ENCODE data around the gene RNF207.
A peak's percentile ranks its signal among the peaks of the same experiment; 100 is the strongest.

Gene RNF207

DNA sequence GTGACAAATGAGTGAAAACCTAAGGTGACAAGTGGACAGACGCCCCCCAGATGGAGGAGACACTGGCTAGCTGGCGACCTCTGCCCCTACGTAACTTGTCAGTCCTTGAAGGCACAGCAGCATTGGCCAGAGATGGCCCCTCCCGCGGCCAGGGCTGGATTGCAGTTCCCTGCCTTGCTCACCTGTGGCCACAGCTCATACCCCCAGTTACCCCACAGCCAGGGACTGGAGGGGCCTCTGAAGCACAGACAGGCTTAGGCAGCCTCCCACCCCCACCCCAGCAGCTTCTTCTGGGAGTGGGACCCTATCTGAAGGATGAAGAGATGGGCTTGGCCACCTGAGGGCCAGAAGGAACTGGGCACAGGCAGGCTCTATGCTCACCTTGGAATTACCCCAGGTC, 41.7 kb downstream of the RNF207 start:
- TF ChIP-seq NFIC (IDR thresholded peaks at IDR 0.05) (no peak), CEBPB (IDR thresholded peaks at IDR 0.05) (no peak)

GRCh38 chr1:6248161-6248776, 42.4 kb downstream of the RNF207 start:
- TF ChIP-seq EP300 (IDR thresholded peaks at IDR 0.05; ENCODE audit: borderline replicate concordance): no peak

GRCh38 chr1:6248932-6249738, 43.2 kb downstream of the RNF207 start:
- TF ChIP-seq USF1 (IDR thresholded peaks at IDR 0.05) (no peak), EGR1 (IDR thresholded peaks at IDR 0.05) (peak; percentile 53; the same call in 1 of the 2 replicates), YY1 (IDR thresholded peaks at IDR 0.05; ENCODE audit: low read depth) (no peak), EP300 (IDR thresholded peaks at IDR 0.05; ENCODE audit: borderline replicate concordance) (no peak), ZBTB7A (IDR thresholded peaks at IDR 0.05; ENCODE audit: low read depth) (peak; percentile 43; the same call in 1 of the 2 replicates), NFIC (IDR thresholded peaks at IDR 0.05) (peak; percentile 38; the same call in 1 of the 2 replicates)
- TF ChIP-seq, protein P1, sequence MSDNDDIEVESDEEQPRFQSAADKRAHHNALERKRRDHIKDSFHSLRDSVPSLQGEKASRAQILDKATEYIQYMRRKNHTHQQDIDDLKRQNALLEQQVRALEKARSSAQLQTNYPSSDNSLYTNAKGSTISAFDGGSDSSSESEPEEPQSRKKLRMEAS (IDR thresholded peaks at IDR 0.05): no peak
- TF ChIP-seq, protein P2, sequence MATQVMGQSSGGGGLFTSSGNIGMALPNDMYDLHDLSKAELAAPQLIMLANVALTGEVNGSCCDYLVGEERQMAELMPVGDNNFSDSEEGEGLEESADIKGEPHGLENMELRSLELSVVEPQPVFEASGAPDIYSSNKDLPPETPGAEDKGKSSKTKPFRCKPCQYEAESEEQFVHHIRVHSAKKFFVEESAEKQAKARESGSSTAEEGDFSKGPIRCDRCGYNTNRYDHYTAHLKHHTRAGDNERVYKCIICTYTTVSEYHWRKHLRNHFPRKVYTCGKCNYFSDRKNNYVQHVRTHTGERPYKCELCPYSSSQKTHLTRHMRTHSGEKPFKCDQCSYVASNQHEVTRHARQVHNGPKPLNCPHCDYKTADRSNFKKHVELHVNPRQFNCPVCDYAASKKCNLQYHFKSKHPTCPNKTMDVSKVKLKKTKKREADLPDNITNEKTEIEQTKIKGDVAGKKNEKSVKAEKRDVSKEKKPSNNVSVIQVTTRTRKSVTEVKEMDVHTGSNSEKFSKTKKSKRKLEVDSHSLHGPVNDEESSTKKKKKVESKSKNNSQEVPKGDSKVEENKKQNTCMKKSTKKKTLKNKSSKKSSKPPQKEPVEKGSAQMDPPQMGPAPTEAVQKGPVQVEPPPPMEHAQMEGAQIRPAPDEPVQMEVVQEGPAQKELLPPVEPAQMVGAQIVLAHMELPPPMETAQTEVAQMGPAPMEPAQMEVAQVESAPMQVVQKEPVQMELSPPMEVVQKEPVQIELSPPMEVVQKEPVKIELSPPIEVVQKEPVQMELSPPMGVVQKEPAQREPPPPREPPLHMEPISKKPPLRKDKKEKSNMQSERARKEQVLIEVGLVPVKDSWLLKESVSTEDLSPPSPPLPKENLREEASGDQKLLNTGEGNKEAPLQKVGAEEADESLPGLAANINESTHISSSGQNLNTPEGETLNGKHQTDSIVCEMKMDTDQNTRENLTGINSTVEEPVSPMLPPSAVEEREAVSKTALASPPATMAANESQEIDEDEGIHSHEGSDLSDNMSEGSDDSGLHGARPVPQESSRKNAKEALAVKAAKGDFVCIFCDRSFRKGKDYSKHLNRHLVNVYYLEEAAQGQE (IDR thresholded peaks at IDR 0.05; ENCODE audit: low read depth): no peak

DNA sequence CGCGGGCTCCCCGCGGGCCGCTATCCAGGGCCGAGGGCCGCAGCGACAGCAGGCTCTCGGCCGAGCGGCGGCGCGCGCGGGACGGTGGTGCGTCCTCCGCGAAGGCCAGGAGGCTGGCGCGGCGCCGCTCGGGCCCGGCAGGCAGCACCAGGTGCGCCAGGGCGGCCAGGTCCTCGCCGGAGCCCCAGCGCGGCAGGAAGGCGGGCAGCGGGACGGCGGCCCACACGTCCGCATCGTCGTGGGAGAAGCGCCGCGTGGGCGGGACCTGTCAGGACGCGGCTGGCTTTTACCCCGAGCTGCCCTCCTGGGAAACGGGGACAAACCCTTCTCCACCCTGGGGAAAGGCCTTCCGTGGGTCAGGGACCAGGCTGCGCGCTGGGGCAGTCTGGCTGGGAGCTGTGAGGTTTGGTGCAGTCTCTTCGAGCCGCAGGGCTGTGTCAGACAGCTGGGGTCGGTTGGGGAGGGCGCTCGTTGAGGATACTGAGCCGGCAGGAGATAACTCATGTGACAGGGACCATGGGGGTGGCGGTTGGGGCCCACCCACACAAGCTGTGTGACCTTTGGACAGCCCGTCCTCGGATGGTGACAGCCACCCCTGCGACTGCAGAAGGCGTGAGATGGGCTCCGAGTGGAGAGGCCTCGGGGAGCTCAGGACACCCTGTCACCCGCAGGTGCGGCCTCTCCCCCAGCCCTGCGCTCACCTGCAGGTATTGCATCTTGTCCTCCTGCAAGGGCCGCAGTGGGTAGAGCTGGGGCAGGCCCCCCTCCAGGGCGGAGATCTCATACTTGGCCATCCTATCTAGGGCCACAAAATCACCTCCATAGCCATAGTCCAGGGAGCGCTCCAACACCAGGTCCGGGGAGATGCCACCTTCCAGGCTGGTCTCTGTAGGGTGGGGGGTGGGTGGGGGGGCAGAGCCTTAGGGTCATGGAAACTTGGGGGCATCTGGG, 44.1 kb downstream of the RNF207 start:
- TF ChIP-seq NFIC (IDR thresholded peaks at IDR 0.05) (no peak), EGR1 (IDR thresholded peaks at IDR 0.05) (peak; percentile 34; the same call in 1 of the 2 replicates)
- TF ChIP-seq, protein P1 (IDR thresholded peaks at IDR 0.05): peak; percentile 28; the same call in 1 of the 2 replicates

DNA sequence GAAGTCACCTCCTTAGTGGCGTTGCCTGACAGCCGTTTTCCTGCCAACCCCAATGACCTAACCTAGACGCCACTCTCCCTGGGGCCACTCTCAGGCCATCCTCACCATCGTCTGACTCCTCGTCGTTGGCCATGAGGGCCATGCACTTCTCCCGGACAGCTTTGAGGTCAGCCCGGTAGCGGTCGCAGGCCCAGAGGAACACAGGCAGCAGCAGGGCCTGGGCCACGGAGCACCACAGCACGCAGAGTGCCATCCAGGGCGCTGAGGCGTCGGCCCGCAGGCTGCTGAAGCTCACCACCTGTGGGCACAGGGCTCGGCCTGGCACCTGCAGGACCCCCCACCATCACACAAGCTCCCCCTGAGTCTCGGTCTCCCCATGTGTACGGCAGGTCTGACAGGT, 45.3 kb downstream of the RNF207 start:
- TF ChIP-seq EGR1 (IDR thresholded peaks at IDR 0.05) (no peak), TAF1 (IDR thresholded peaks at IDR 0.05; ENCODE audit: low read depth) (no peak), NFIC (IDR thresholded peaks at IDR 0.05) (no peak), CREB1 (IDR thresholded peaks at IDR 0.05; ENCODE audit: low read depth) (no peak), TCF12 (IDR thresholded peaks at IDR 0.05; ENCODE audit: low read depth) (no peak), FOXM1 (IDR thresholded peaks at IDR 0.05; ENCODE audit: borderline replicate concordance, low read depth) (no peak), ZBTB7A (IDR thresholded peaks at IDR 0.05; ENCODE audit: low read depth) (no peak)
- TF ChIP-seq, protein P1 (IDR thresholded peaks at IDR 0.05): no peak

- no peak for TF ChIP-seq YY1 (IDR thresholded peaks at IDR 0.05; ENCODE audit: low read depth)
- TF ChIP-seq ZBTB7A (IDR thresholded peaks at IDR 0.05; ENCODE audit: low read depth): no peak
- no peak for TF ChIP-seq USF1 (IDR thresholded peaks at IDR 0.05)
- no peak for TF ChIP-seq EGR1 (IDR thresholded peaks at IDR 0.05)
- no peak for TF ChIP-seq RAD21 (IDR thresholded peaks at IDR 0.05; ENCODE audit: low read depth)
- TF ChIP-seq, protein P2 (IDR thresholded peaks at IDR 0.05; ENCODE audit: low read depth): no peak
- TF ChIP-seq FOXM1 (IDR thresholded peaks at IDR 0.05; ENCODE audit: borderline replicate concordance, low read depth): no peak
- TF ChIP-seq, protein P1 (IDR thresholded peaks at IDR 0.05): no peak
- no peak for TF ChIP-seq TCF12 (IDR thresholded peaks at IDR 0.05; ENCODE audit: low read depth)
- no peak for TF ChIP-seq CEBPB (IDR thresholded peaks at IDR 0.05)
- TF ChIP-seq EP300 (IDR thresholded peaks at IDR 0.05; ENCODE audit: borderline replicate concordance): no peak
- no peak for TF ChIP-seq TAF1 (IDR thresholded peaks at IDR 0.05; ENCODE audit: low read depth)
- TF ChIP-seq NFIC (IDR thresholded peaks at IDR 0.05): no peak
- no peak for TF ChIP-seq CREB1 (IDR thresholded peaks at IDR 0.05; ENCODE audit: low read depth)
- TF ChIP-seq TEAD4 (IDR thresholded peaks at IDR 0.05): no peak
These were observed 45.9 kb downstream of the RNF207 start for GRCh38 chr1:6251681-6252373.
